SK-N-SH treated with all-trans-retinoic acid at 6 μM for 48 hours (cell line): Measurements from ENCODE around the gene TSHZ2.

Experiments
- ARNTL ChIP-seq: fragments of 450-650 bp; formaldehyde crosslinking; IDR thresholded peaks from 2 replicates; pipeline ENCODE4 v1.5.0; 2020; ENCODE audit warnings: low read depth, mild to moderate bottlenecking, moderate library complexity, borderline replicate concordance
- BACH2 ChIP-seq: fragments of 250-450 bp; sonication (Bioruptor Pico); IDR thresholded peaks from 2 replicates; pipeline ENCODE4 v1.9.0; 2021; ENCODE audit warnings: mild to moderate bottlenecking, borderline replicate concordance
- ISL1 ChIP-seq: fragments of 250-450 bp; sonication (Bioruptor Pico); IDR thresholded peaks from 2 replicates; pipeline ENCODE4 v2.1.2; 2022; ENCODE audit warnings: mild to moderate bottlenecking, moderate library complexity
- OSR1 ChIP-seq: fragments of 250-450 bp; sonication (Bioruptor Pico); IDR thresholded peaks from 2 replicates; pipeline ENCODE4 v1.8.0; 2022; ENCODE audit warnings: moderate library complexity, mild to moderate bottlenecking, inconsistent platforms
- PATZ1 ChIP-seq: fragments of 250-450 bp; sonication (Bioruptor Pico); IDR thresholded peaks from 2 replicates; pipeline ENCODE4 v1.8.0; 2020; ENCODE audit warnings: mild to moderate bottlenecking, moderate library complexity, borderline replicate concordance
- SNAI2 ChIP-seq: fragments of 250-450 bp; sonication (Bioruptor Pico); IDR thresholded peaks from 2 replicates; pipeline ENCODE4 v1.5.0; 2020; ENCODE audit warnings: mild to moderate bottlenecking, moderate library complexity
- TCF4 ChIP-seq: fragments of 250-450 bp; sonication (Bioruptor Pico); IDR thresholded peaks from 2 replicates; pipeline ENCODE4 v1.8.0; 2021; ENCODE audit warnings: mild to moderate bottlenecking, moderate library complexity, borderline replicate concordance
- TSHZ2 ChIP-seq: fragments of 250-450 bp; sonication (Bioruptor Pico); IDR thresholded peaks from 2 replicates; pipeline ENCODE4 v1.5.0; 2020; ENCODE audit warnings: mild to moderate bottlenecking, moderate library complexity
- ZC3H10 ChIP-seq: fragments of 250-450 bp; sonication (Bioruptor Pico); IDR thresholded peaks from 2 replicates; pipeline ENCODE4 v1.5.1; 2021; ENCODE audit warnings: mild to moderate bottlenecking, moderate library complexity
- ZFP3 ChIP-seq: fragments of 250-450 bp; sonication (Bioruptor Pico); IDR thresholded peaks from 2 replicates; pipeline ENCODE4 v1.5.0; 2020; ENCODE audit warnings: mild to moderate bottlenecking, moderate library complexity
- ZFP30 ChIP-seq: fragments of 450-650 bp; formaldehyde crosslinking; IDR thresholded peaks from 2 replicates; pipeline ENCODE4 v1.5.0; 2022; ENCODE audit warnings: mild to moderate bottlenecking, moderate library complexity
- ZNF565 ChIP-seq: fragments of 450-650 bp; formaldehyde crosslinking; conservative IDR thresholded peaks from 2 replicates; pipeline ENCODE4 v1.5.0; 2020; ENCODE audit warnings: low read depth, mild to moderate bottlenecking, moderate library complexity
- ZNF8 ChIP-seq: fragments of 450-650 bp; formaldehyde crosslinking; IDR thresholded peaks from 2 replicates; pipeline ENCODE4 v1.5.0; 2020; ENCODE audit warnings: mild to moderate bottlenecking, moderate library complexity

DNA sequence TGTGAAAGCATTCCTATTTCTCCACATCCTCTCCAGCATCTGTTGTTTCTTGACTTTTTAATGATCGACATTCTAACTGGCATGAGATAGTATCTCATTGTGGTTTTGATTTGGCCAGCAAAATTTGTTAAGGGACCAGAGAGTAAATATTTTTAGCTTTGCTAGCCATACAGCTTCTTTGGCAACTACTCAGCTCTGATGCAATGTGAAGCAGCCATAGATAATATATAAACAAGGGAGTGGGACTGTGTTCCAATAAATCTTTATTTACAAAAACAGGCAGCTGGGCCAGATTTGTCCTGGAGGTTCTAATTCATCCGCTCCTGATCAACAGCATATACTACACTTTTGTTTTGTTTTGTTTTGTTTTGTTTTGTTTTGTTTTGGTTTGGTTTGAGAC, 418.6 kb downstream of the TSHZ2 start:
- TF ChIP-seq BACH2 (no peak), ZNF565 (CRISPR knock-in tag) (no peak), ARNTL (CRISPR knock-in tag) (no peak), TCF4 (no peak), ZC3H10 (no peak), SNAI2 (CRISPR knock-in tag) (no peak), ZFP30 (CRISPR knock-in tag) (no peak), PATZ1 (CRISPR knock-in tag) (no peak), ISL1 (CRISPR knock-in tag) (no peak), ZFP3 (CRISPR knock-in tag) (no peak), ZNF8 (CRISPR knock-in tag) (no peak), TSHZ2 (CRISPR knock-in tag) (no peak), OSR1 (CRISPR knock-in tag) (no peak)
